OCI-LY1 (cell line): Measurements from ENCODE around the gene LCN12.

ENCODE experiments used
- H2AFZ ChIP-seq: fragments of 200-600 bp; sonication (generic), shearing (Covaris generic); 2 replicates; pipeline ENCODE4 v1.6.0; 2014; ENCODE audit warnings: antibody characterized with exemption, mild to moderate bottlenecking, low read length
- H3F3A ChIP-seq: fragments of 200-600 bp; sonication (generic), shearing (Covaris generic); 2 replicates; pipeline ENCODE4 v1.6.0; 2014; ENCODE audit warnings: mild to moderate bottlenecking, antibody characterized with exemption, low read length, moderate library complexity; ENCODE audit not compliant: insufficient read depth
- H3K27ac ChIP-seq: fragments of 200-600 bp; sonication (generic); 2 replicates; pipeline ENCODE4 v1.5.1; 2014; ENCODE audit warnings: low read length, mixed run types, mild to moderate bottlenecking, low read depth; ENCODE audit not compliant: poor library complexity, severe bottlenecking
- H3K27me3 ChIP-seq: fragments of 200-600 bp; sonication (generic); 2 replicates; pipeline ENCODE4 v1.6.0; 2014; ENCODE audit warnings: antibody characterized with exemption, mild to moderate bottlenecking, low read length, moderate library complexity; ENCODE audit not compliant: insufficient read depth
- H3K36me3 ChIP-seq: fragments of 200-600 bp; sonication (generic); 2 replicates; pipeline ENCODE4 v1.6.1; 2014; ENCODE audit warnings: mild to moderate bottlenecking, antibody characterized with exemption, low read length, moderate library complexity, mixed read lengths; ENCODE audit not compliant: insufficient read depth
- H3K4me1 ChIP-seq: fragments of 200-600 bp; sonication (generic); 2 replicates; pipeline ENCODE4 v1.5.1; 2014; ENCODE audit warnings: mild to moderate bottlenecking, low read length, moderate library complexity; ENCODE audit not compliant: insufficient read depth, severe bottlenecking
- H3K4me2 ChIP-seq: fragments of 200-600 bp; sonication (generic), shearing (Covaris generic); 2 replicates; pipeline ENCODE4 v1.6.1; 2014; ENCODE audit warnings: low read length
- H3K4me3 ChIP-seq: fragments of 200-600 bp; sonication (generic); 2 replicates; pipeline ENCODE4 v1.5.1; 2014; ENCODE audit warnings: low read length, low read depth, mild to moderate bottlenecking, mixed read lengths; ENCODE audit not compliant: poor library complexity, severe bottlenecking
- H3K79me2 ChIP-seq: fragments of 200-600 bp; shearing (Covaris generic); 2 replicates; pipeline ENCODE4 v1.6.1; 2016; ENCODE audit warnings: mixed run types, low read length, mixed read lengths; ENCODE audit not compliant: insufficient read depth
- H3K9ac ChIP-seq: fragments of 200-600 bp; sonication (generic), shearing (Covaris generic); 2 replicates; pipeline ENCODE4 v1.6.1; 2014; ENCODE audit warnings: mild to moderate bottlenecking, low read length, mixed read lengths
- H3K9me2 ChIP-seq: fragments of 200-600 bp; sonication (generic), shearing (Covaris generic); 2 replicates; pipeline ENCODE4 v1.6.1; 2014; ENCODE audit warnings: low read depth, mild to moderate bottlenecking, low read length, mixed read lengths
- H3K9me3 ChIP-seq: fragments of 200-600 bp; shearing (Covaris generic); 2 replicates; pipeline ENCODE4 v1.6.1; 2014; ENCODE audit warnings: low read length, mixed read lengths
- H4K20me1 ChIP-seq: fragments of 200-600 bp; sonication (generic), shearing (Covaris generic); 2 replicates; pipeline ENCODE4 v1.6.0; 2016; ENCODE audit warnings: mild to moderate bottlenecking, low read length; ENCODE audit not compliant: insufficient read depth
- EZH2 ChIP-seq: fragments of 200-600 bp; sonication (generic), shearing (Covaris generic); IDR thresholded peaks from 2 replicates; pipeline ENCODE4 v1.8.0; 2017; ENCODE audit warnings: borderline replicate concordance, mixed run types, mild to moderate bottlenecking, antibody characterized with exemption, low read length, moderate library complexity, mixed read lengths
- TF ChIP-seq, protein P1 (sequence below): fragments of 200-600 bp; sonication (generic), shearing (Covaris generic); IDR thresholded peaks from 2 replicates; pipeline ENCODE4 v1.5.1; 2017; ENCODE audit warnings: mild to moderate bottlenecking, antibody characterized with exemption, low read length, moderate library complexity, mixed read lengths

LCN12 gene

DNA sequence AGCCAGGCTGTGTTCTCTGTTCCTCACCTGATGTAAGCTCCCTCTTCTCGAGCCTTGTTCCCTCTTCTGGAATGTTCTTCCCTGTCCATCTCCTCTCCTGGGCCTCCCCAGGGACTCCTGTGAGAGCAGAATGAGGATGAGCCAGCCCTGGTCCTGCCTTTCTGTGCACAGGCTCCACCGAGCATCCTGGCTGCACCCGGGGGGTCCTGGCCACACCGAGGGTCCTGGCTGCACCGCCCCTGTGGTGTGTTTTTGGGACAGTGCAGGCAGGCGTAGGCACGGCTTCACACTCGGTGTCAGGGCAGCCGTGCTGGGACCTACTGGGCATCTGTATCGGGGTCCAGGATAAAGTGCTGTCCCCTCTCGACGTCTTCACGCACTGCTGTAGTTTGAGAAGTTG, 25.3 kb upstream of the LCN12 start:
- TF ChIP-seq, protein P1, sequence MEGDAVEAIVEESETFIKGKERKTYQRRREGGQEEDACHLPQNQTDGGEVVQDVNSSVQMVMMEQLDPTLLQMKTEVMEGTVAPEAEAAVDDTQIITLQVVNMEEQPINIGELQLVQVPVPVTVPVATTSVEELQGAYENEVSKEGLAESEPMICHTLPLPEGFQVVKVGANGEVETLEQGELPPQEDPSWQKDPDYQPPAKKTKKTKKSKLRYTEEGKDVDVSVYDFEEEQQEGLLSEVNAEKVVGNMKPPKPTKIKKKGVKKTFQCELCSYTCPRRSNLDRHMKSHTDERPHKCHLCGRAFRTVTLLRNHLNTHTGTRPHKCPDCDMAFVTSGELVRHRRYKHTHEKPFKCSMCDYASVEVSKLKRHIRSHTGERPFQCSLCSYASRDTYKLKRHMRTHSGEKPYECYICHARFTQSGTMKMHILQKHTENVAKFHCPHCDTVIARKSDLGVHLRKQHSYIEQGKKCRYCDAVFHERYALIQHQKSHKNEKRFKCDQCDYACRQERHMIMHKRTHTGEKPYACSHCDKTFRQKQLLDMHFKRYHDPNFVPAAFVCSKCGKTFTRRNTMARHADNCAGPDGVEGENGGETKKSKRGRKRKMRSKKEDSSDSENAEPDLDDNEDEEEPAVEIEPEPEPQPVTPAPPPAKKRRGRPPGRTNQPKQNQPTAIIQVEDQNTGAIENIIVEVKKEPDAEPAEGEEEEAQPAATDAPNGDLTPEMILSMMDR = no peak
- no peak for TF ChIP-seq EZH2
- H3K4me2 ChIP-seq = no peak overlapping the region
- no peaks in the 10 kb centered on the region for H3F3A ChIP-seq
- H3K4me1 ChIP-seq = peaks cover 15% of the 10 kb centered on the region
- H4K20me1 ChIP-seq = no peaks in the 10 kb centered on the region
- H3K27me3 ChIP-seq = no peaks in the 10 kb centered on the region
- H3K79me2 ChIP-seq = no peaks in the 10 kb centered on the region
- no peak overlapping the region for H3K27ac ChIP-seq
- no peak overlapping the region for H3K9ac ChIP-seq
- no peaks in the 10 kb centered on the region for H3K9me2 ChIP-seq
- no peak overlapping the region for H2AFZ ChIP-seq
- no peak overlapping the region for H3K4me3 ChIP-seq
- peaks cover 85% of the 10 kb centered on the region for H3K36me3 ChIP-seq
- H3K9me3 ChIP-seq = peaks cover under 1% of the 10 kb centered on the region; the same call in 1 of the 2 replicates

DNA sequence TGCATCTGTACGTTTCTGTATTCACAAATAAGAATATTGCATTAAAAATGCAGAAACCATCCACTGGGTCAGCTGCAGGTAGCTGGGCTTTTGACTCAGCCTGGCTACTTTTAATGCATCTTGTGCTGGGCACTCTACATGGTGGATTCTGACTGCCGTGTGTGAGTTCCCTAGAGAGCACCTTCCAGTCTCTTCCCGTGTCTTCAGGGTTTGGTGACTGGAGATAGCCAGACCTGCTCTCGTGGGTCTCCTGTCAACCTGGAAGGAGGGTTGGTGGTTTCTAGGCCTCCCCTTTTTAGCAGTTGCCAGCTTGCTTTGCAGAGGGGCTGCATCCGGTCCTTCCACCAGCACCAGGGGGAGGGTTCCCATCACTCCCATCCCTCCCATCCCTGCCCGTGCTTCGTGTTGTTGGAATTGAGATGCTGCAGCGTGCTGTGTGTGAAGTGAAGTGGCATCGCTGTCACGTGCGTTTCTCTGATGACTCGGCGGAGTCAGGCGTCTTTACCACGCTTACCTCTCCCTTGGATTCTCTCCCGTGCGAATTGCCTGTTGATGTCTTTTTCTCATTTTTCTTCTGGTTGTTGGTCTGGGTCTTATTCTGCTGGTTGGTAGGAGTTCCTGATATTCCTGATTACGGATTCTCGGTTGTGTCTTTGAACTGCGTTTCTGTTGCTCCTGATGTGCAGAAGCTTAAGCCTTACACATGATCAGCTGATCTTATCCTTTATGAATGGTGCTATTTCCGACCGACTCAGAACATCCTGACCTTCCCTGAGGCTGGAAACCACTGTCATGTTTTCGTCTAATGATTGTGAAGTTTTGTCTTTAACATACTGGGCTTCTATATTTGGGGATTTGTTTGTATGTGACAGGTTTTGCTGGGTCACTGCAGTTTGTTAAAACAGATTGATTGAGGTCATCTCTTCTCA, 24.5 kb upstream of the LCN12 start:
- Histone ChIP-seq H3K79me2 (no peaks in the 10 kb centered on the region), H3K4me2 (no peak overlapping the region), H3K27ac (no peak overlapping the region), H3F3A (no peaks in the 10 kb centered on the region), H3K9me2 (no peaks in the 10 kb centered on the region), H3K9ac (no peak overlapping the region), H3K4me1 (peaks cover 15% of the 10 kb centered on the region), H3K9me3 (peaks cover 3% of the 10 kb centered on the region; the same call in 1 of the 2 replicates), H3K4me3 (no peak overlapping the region), H2AFZ (no peak overlapping the region), H4K20me1 (no peaks in the 10 kb centered on the region), H3K27me3 (no peaks in the 10 kb centered on the region), H3K36me3 (peaks cover 83% of the 10 kb centered on the region)
- TF ChIP-seq, protein P1 = no peak
- no peak for TF ChIP-seq EZH2

DNA sequence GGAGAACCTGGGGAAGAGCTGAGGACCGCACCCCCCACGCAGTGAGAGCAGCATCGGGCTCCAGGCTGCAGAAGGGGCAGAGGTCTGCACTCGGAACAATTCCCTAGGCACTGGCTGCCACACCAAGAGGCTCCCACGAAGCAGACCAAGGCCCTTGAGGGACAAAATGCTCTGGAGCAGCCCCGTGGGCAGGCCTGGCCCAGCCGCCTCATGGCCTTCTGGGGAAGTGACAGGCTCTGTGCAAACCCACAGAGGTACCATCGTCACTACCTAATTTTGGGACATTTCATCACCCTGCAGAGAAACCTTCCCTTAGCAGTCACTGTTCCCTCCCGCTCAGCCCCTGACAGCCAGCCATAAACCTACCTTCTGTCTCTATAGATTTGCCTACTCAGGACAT, 23.5 kb upstream of the LCN12 start:
- H3K9me3 ChIP-seq = peaks cover 3% of the 10 kb centered on the region; the same call in 1 of the 2 replicates
- H3K9me2 ChIP-seq = no peaks in the 10 kb centered on the region
- no peak overlapping the region for H3K4me3 ChIP-seq
- no peak overlapping the region for H3K27ac ChIP-seq
- no peaks in the 10 kb centered on the region for H3K27me3 ChIP-seq
- H3K36me3 ChIP-seq = peaks cover 81% of the 10 kb centered on the region
- H3K9ac ChIP-seq = no peak overlapping the region
- H2AFZ ChIP-seq = no peak overlapping the region
- no peaks in the 10 kb centered on the region for H4K20me1 ChIP-seq
- no peaks in the 10 kb centered on the region for H3K79me2 ChIP-seq
- no peaks in the 10 kb centered on the region for H3F3A ChIP-seq
- H3K4me2 ChIP-seq = no peak overlapping the region
- peaks cover 8% of the 10 kb centered on the region for H3K4me1 ChIP-seq
- no peak for TF ChIP-seq EZH2
- TF ChIP-seq, protein P1 = no peak
